ENCODE data around the gene PREP. TPM values are rescaled to one million over a fixed set of nuclear protein-coding genes. Genes with fewer than 3 reads are reported as not detected.

PREP gene
- total RNA-seq, 1 donor from 2014 or later: 39.6 TPM

DNA sequence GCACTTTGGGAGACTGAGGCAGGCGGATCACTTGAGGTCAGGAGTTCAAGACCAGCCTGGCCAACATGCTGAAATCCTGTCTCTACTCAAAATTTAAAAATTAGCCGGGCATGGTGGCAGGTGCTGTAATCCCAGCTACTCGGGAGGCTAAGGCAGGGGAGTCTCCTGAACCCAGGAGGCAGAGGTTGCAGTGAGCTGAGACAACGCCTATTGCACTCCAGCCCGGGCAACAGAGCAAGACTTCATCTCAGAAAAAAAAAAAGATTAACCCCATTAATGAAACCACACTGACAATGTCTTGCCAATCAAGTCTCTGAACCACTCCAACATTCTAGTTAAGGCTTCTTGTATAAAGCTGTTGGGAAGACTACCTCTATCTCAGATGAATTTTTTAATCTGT, 4.0 kb downstream of the PREP start:
- Mint-ChIP-seq H3K36me3 (ENCODE audit: low read depth, unreplicated experiment) (peaks cover 6% of the 10 kb centered on the region), H3K27me3 (ENCODE audit: unreplicated experiment) (peaks cover 4% of the 10 kb centered on the region), H3K4me3 (ENCODE audit: unreplicated experiment) (no peak overlapping the region), H3K27ac (ENCODE audit: unreplicated experiment) (no peak overlapping the region), H3K9me3 (ENCODE audit: unreplicated experiment) (no peaks in the 10 kb centered on the region), H3K4me1 (ENCODE audit: unreplicated experiment) (peaks cover 40% of the 10 kb centered on the region)
- TF ChIP-seq, protein P1, sequence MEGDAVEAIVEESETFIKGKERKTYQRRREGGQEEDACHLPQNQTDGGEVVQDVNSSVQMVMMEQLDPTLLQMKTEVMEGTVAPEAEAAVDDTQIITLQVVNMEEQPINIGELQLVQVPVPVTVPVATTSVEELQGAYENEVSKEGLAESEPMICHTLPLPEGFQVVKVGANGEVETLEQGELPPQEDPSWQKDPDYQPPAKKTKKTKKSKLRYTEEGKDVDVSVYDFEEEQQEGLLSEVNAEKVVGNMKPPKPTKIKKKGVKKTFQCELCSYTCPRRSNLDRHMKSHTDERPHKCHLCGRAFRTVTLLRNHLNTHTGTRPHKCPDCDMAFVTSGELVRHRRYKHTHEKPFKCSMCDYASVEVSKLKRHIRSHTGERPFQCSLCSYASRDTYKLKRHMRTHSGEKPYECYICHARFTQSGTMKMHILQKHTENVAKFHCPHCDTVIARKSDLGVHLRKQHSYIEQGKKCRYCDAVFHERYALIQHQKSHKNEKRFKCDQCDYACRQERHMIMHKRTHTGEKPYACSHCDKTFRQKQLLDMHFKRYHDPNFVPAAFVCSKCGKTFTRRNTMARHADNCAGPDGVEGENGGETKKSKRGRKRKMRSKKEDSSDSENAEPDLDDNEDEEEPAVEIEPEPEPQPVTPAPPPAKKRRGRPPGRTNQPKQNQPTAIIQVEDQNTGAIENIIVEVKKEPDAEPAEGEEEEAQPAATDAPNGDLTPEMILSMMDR (IDR thresholded peaks at IDR 0.05; ENCODE audit: unreplicated experiment): no peak
- no peak for DNase-seq (ENCODE audit: low spot score)

DNA sequence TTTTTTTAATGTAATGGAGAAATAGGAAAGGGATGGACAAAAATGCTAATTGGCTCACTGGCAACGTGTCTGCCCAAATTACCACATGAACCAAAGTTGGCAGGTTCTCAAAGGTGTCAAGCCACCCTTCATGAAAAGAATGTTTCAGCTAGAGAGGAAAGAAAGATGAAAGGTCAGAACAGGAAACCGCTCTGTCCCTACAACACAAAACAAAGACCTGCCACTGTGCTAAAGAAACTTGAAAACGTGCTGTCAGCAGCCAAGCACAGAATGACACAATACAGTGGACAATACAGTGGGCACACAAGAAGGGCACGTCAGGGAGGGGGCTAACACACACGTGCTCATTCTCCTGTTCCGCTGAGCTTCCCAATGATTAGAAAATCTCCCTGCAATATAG, 4.9 kb downstream of the PREP start:
- Mint-ChIP-seq H3K4me1 (ENCODE audit: unreplicated experiment) (peaks cover 36% of the 10 kb centered on the region), H3K4me3 (ENCODE audit: unreplicated experiment) (no peak overlapping the region)

DNA sequence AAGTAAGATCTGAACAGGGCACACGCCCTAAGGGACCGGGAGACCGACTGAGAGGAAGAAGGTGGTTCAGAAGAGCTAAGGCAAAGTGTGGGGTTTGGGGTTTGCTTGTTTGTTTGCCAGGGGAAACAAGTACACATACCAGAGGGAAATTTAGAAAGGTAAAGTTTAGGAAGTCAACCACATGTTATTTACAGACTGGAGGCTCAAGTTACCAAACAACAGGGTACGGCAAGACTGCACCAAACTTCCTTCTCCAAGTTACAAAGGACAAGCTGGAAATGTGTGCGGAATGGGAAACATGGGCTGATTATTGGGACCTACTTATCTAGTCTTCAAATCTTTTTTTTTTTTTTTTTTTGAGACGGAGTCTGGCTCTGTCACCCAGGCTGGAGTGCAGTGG, 11.2 kb downstream of the PREP start:
- Mint-ChIP-seq H3K4me3 (ENCODE audit: unreplicated experiment) (no peak overlapping the region), H3K36me3 (ENCODE audit: low read depth, unreplicated experiment) (peaks cover 4% of the 10 kb centered on the region), H3K27me3 (ENCODE audit: unreplicated experiment) (peaks cover 2% of the 10 kb centered on the region), H3K9me3 (ENCODE audit: unreplicated experiment) (no peaks in the 10 kb centered on the region), H3K27ac (ENCODE audit: unreplicated experiment) (no peak overlapping the region), H3K4me1 (ENCODE audit: unreplicated experiment) (peaks cover 4% of the 10 kb centered on the region)
- DNase-seq (ENCODE audit: low spot score): no peak
- TF ChIP-seq, protein P1 (IDR thresholded peaks at IDR 0.05; ENCODE audit: unreplicated experiment): no peak

More for the DNA sequence above, 4.9 kb downstream of the PREP start:
- H3K9me3 Mint-ChIP-seq (ENCODE audit: unreplicated experiment): no peaks in the 10 kb centered on the region
- H3K27me3 Mint-ChIP-seq (ENCODE audit: unreplicated experiment): peaks cover 4% of the 10 kb centered on the region
- DNase-seq (ENCODE audit: low spot score): no peak
- H3K36me3 Mint-ChIP-seq (ENCODE audit: low read depth, unreplicated experiment): peaks cover 6% of the 10 kb centered on the region
- TF ChIP-seq, protein P1 (IDR thresholded peaks at IDR 0.05; ENCODE audit: unreplicated experiment): no peak
- peak overlapping the region; percentile 58 for H3K27ac Mint-ChIP-seq (ENCODE audit: unreplicated experiment)

DNA sequence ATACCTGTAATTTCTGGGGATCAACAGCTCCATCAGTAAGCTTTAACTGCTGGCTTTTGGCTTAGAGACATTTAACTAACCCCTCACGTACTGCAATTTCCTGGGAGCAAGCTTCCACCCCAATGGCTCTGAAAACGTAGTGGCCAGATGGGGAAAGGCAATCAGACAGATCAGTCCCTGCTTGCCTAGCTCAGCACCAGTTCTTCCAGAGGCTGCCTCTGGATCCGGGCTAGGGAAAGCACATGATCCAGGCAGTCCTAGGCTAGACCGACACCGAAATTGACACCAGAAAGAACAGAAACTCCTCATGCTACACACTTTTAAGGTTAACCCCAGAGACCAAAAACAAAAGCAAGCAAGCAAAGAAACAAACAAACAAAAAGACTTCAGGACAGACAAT, 13.3 kb downstream of the PREP start:
- no peak overlapping the region for H3K27ac Mint-ChIP-seq (ENCODE audit: unreplicated experiment)
- TF ChIP-seq, protein P1 (IDR thresholded peaks at IDR 0.05; ENCODE audit: unreplicated experiment): no peak

DNA sequence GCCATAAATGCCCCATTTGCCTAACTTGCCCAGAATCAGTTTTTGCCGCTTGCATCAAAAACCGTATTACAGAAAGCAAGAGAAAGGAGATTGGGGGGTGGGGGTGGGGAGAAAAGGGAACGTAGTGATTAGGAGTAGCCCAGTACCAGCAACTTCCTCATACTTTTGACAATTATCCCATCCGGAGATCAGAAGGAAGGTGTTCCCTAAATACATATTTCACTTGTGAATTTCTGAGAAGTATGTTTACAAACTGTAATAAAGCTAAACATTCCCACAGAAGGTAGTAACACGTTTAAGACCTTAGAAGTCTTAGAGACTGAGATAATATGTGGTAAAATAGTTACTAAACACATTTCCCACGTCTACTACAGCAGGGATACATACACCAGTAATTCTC, 14.5 kb downstream of the PREP start:
- peaks cover 4% of the 10 kb centered on the region for H3K4me1 Mint-ChIP-seq (ENCODE audit: unreplicated experiment)
- no peaks in the 10 kb centered on the region for H3K9me3 Mint-ChIP-seq (ENCODE audit: unreplicated experiment)
- TF ChIP-seq, protein P1 (IDR thresholded peaks at IDR 0.05; ENCODE audit: unreplicated experiment): no peak
- H3K4me3 Mint-ChIP-seq (ENCODE audit: unreplicated experiment): no peak overlapping the region
- H3K27ac Mint-ChIP-seq (ENCODE audit: unreplicated experiment): no peak overlapping the region
- DNase-seq (ENCODE audit: low spot score): no peak
- no peaks in the 10 kb centered on the region for H3K27me3 Mint-ChIP-seq (ENCODE audit: unreplicated experiment)
- peaks cover 8% of the 10 kb centered on the region for H3K36me3 Mint-ChIP-seq (ENCODE audit: low read depth, unreplicated experiment)

More for the DNA sequence above, 13.3 kb downstream of the PREP start:
- H3K9me3 Mint-ChIP-seq (ENCODE audit: unreplicated experiment): no peaks in the 10 kb centered on the region
- no peak for DNase-seq (ENCODE audit: low spot score)
- H3K36me3 Mint-ChIP-seq (ENCODE audit: low read depth, unreplicated experiment): peaks cover 8% of the 10 kb centered on the region
- no peak overlapping the region for H3K4me3 Mint-ChIP-seq (ENCODE audit: unreplicated experiment)
- H3K4me1 Mint-ChIP-seq (ENCODE audit: unreplicated experiment): peaks cover 4% of the 10 kb centered on the region
- H3K27me3 Mint-ChIP-seq (ENCODE audit: unreplicated experiment): no peaks in the 10 kb centered on the region
